A172 (cell line): ENCODE measurements around the gene POLE. TPM values are rescaled to one million over a fixed set of nuclear protein-coding genes. Genes with fewer than 3 reads are reported as not detected.
A peak's percentile ranks its signal among the peaks of the same experiment; 100 is the strongest.
"Not testable (repeated sequence)": the region's sequence is repeated elsewhere in the genome, so short reads cannot be mapped to it uniquely, and the experiment has no call there.

ENCODE experiments used
- DNase-seq: peaks from one replicate; pipeline ENCODE4 v3.0.0-alpha.2; 2015; ENCODE audit warnings: low spot score
- total RNA-seq: library from RNA; depleted of rRNA; stranded (reverse); fragments of >200 nt; shearing (Covaris generic); gene quantifications from 2 replicates; pipeline ENCODE4 v1.2.3, GENCODE V29; 2014

POLE gene
- total RNA-seq, 1 experiment from 2014 or later = 25.6 TPM

DNA sequence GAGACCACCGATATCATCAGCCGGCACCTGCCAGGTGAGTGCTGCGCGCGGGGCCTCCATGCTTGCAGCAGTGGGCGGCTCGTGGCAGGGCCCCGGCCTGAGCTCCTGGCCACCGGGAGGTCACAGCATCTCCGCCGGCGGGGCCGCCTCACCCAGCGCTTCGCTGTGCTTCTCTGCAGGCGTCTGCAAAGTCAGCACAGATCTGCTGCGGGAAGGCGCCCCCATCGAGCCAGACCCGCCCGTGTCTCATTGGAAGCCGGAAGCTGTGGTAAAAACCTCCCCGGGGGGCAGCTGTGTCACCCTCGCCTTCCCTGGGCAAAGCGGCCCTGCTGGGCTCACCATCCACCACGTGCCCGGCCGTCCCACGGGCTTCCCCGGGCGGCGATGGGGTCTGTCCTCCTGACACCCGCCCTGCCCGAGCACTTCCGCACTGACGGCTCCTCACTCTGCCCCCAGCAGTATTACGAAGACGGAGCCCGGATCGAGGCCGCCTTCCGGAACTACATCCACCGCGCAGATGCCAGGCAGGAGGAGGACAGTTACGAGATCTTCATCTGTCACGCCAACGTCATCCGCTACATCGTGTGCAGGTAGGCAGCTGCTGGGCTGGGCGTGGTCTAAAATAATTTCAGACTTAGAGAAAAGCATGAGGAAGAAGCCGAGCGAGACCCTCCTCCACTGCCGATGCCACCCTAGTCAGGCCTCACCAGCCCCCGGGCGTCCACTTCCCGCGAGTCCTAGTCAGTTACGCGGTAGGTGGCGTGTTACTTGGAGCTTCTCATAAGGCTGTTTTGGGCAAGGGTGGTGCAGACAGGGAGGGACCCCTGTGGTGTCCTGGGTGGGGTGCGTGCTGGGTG, 30.6 kb upstream of the POLE start:
- DNase-seq = peak; percentile 39

DNA sequence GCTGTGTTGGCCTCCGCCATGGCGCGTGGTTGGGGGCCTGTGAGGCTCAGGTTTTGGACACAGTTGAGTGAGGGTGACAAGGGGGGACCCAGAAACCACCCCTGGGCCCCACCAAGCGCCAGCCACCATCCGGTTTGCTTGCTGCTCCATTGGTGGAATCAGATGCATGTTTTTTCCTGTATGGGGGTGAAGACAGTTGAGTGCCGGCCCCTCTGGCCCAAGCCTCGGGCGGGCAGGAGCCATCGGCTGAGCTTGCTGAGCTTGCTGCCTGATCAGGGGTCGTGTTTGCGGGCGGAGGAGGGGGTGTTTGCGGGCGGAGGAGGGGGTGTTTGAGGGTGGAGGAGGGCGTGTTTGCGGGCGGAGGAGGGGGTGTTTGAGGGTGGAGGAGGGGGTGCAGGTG, 29.9 kb upstream of the POLE start:
- DNase-seq = no peak

DNA sequence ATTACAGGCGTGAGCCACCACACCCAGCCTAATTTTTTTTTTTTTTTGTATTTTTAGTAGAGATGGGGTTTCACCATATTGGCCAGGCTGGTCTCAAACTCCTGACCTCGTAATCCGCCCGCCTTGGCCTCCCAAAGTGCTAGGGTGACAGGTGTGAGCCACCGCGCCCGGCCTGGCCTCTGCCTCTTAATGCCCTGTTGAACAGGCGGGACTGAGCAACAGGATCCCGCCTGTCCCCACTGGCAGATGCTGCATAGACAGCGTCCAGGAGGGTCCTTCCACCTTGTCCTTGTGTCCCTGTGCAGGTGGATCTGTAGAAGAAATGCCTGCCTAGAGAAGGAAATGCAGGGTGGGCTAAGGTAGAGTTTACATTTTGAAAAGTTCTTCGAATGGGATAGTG, 29.2 kb upstream of the POLE start:
- no peak for DNase-seq

DNA sequence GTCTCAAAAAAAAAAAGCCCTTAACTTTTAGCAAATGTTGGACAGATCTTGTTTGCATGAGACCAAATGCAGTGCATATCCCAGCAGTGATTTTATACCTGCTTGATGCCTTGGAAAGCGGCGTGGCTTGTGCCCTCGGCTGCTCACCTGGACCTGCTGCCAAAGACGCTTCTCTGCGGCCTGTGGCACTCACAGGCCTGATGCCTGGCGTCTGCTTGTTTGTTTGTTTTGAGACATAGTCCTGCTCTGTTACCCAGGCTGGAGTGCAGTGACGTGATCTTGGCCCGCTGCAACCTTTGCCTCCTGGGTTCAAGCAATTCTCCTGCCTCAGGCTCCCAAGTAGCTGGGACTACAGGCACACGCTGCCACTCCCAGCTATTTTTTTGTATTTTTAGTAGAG, 28.7 kb upstream of the POLE start:
- no peak for DNase-seq

DNA sequence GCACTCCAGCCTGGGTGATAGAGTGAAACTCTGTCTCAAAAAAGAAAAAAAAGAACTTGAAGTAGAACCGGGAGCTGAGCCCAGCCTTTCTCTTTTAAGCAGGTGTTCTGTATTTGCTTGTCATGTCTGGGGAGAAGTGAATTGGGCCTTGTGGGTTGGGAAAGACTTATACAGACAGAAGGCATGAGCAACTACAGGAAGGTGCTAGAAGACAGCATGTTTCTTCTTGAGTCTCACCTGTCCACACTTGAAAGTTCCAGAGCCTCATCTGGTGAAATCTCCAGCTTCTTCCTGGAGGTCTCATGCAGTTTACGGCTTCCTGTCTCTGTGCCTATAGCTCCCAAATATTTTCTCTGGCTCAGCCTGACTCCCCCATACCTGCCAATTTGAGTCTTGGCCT, 26.0 kb upstream of the POLE start:
- no peak for DNase-seq

DNA sequence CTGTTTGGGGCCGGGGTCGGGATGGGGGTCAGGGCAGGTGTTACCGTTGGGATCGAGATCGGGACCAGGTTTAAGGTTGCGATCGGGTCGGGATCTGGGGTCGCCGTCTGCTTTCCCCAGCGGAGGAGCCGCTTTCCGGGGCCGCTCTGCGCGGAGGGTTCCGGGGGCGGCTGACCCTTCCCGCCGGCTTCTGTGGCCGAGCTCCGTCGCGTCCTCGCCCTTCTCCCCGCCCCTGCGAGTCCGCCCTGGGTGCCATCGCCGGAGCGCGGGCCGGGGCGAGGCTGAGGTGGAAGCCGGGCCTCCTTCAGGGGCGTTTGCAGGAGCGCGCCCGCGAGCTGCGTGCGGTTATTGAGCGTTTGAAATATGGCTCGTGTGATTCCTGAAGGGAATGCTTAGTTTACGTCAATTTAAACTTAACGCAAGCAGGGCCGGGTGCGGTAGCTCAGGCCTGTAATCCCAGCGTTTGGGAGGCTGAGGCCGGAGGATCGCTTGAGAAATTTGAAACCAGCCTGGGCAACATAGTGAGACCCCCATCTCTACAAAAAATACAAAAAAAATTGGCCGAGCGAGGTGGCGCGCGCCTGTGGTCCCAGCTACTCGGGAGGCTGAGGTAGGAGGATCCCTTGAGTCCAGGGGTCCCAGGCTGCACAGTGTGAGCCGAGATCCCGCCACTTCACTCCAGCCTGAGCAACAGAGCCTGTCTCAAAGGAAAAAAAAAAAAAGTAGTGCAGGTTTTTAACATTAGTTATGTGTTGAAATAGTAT, 24.1 kb upstream of the POLE start:
- no peak for DNase-seq

DNA sequence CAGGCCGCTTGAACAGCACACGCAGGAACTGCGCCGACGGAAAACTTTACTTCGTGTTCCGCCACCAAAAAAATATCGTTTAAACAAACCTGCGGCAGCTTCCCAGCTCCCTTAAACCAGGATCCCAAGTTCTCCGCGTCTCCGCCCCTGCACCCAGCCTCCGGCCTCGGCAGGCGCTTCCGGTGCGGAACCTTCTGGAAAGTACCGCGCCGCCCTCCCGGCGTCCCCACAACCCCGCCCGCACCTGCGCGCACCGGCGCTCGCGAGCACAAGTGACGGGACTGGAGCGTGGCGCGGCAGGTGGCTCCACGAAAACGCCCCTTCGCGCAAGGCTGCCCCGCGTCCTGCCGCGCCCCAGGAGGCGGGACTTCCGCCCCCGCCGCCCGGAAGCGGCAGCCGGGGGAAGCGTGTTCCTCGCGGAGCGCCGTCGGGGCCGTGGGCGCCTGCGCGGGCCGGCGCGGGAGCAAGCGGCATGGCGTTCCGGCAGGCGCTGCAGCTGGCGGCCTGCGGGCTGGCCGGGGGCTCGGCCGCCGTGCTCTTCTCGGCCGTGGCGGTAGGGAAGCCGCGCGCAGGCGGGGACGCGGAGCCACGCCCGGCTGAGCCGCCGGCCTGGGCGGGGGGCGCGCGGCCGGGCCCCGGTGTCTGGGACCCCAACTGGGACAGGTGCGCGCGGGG, 23.4 kb upstream of the POLE start, which contains the start of gene PGAM5:
Gene PGAM5, plus strand, starts transcription at position 438 of the 675 bp plus-strand sequence. Its CDS starts 35 bp downstream, at position 473.
- peak; percentile 68 for DNase-seq

DNA sequence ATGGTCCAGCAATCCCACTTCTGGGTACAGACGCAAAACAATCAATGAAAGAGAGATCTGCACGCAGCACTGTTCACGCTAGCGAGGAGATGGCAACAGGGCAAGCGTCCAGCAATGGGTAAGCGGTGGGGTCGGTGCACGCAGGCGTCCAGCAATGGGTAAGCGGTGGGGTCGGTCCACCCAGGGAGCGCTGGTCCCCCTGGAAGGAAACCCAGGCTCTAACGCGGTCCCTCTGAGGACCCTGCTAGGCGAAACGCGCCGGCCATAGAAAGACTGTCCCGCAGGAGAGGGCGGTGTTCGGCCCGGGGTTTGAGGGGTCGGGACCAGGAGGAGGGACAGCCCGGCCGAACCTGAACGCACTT, 22.9 kb upstream of the POLE start:
- no peak for DNase-seq

DNA sequence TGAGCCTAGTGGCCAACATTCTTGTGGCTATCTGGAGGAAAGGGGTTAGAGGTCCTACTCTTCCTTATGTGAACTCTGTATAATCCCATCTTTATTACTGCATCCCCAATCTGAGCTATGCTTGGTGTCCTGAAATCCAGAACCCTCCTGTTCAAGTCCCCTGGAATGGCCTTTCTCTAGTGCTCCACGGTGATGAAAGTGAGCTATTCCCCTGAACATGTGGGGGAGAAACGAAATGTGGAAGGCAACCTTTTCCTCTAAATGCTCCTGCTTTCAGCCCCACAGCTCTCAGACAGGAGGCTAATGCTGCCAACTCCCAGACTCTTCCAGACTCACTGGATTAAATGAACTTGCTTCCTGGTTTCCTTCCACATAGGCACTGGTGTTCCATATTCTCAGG, 21.0 kb upstream of the POLE start:
- no peak for DNase-seq

DNA sequence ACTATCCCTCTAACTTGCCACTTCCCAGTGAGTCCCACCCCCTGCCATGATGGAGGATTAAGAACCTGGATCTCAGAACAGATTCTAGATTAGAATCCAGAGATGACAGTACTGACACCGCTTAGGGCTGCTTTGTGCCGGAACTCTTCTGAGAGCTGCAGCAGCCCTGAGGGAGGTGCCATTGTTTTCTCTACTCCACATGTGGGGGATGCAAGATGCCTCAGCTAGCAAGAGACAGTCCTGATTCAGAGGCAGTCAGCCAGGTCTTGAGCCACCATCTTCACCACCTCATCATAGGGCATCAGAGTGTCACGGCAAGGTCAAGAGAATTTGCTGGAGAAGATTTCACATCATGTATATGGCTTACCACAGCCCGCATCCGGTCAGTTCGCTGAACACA, 20.1 kb upstream of the POLE start:
- no peak for DNase-seq

DNA sequence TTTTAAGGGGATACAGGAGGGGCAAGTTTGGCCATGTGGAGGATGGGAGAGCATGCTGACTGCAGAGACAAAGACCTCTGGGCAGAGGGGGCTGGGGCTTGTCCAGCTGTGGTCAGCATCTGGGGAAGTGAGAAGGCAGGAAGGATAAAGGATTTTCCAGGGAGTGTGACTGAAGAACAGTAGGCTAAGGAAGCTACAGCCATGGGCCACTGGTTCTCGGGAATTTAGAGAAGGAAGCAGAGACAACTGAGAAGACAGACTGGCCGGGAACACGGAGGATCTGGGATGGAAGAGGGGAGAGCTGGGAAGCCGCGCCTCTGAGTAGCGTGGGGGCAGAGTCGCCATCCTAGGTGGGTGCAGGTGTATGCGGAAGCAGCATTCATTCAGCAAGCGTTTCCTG, 16.5 kb upstream of the POLE start:
- no peak for DNase-seq

DNA sequence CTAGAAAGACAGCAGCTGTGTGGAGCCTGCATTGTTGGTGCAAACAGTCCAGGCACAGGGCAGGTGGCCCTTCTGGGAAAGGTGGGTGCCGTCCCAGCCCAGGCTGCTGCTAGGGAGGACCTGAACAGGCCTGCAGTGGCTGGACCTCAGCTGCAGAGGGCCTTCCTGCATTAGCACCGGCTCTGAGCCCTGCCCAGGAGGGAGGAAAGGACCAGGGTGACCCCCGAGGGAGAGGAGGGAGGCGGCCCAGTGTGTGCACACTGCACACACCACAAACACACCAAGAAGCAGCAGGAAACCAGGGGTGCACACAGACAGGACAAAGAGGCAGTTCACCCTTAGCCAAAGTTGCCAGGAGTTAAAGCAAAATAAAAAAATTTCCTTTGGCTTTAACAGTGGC, 15.5 kb upstream of the POLE start:
- no peak for DNase-seq

DNA sequence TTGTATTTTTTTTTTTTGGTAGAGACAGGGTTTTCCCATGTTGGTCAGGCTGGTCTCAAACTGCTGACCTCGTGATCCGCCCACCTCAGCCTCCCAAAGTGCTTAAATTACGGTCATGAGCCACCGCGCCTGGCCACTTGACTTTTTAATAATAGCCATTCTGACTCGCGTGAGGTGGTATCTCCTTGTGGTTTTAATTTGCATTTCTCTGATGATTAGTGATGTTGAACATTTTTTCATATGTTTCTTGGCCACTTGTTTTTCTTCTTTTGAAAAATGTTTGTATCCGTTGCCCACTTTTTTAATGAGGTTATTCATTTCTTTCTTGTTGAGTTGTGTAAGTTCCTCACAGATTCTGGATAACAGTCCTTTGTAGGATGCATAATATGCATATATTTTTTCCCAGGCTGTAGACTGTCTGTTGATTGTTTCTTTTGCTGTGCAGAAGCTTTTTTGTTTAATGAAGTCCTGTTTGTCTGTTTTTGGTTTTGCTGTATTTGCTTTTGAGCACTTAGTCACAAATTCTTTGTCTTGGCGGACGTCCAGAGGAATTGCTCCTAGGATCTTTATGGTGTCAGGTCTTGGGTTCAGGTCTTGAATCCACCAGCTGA, 13.2 kb upstream of the POLE start:
- peak; percentile 31 for DNase-seq

DNA sequence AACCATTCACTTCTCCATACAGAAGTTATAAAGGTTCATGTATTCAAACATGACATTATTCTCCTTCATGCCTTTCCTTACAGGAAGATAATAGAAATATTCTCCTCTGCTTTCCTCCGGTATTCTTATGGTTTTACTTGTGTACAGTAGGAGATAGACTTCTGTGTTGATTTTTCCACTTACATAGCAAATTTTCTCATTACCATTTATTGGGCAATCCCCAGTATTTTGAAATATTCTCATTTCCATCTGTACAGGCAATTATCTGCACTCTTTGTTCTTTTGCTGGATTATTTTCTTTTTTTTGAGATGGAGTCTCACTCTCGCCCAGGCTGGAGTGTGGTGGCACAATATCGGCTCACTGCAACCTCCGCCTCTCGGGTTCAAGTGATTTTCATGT, 11.2 kb upstream of the POLE start:
- DNase-seq = no peak

DNA sequence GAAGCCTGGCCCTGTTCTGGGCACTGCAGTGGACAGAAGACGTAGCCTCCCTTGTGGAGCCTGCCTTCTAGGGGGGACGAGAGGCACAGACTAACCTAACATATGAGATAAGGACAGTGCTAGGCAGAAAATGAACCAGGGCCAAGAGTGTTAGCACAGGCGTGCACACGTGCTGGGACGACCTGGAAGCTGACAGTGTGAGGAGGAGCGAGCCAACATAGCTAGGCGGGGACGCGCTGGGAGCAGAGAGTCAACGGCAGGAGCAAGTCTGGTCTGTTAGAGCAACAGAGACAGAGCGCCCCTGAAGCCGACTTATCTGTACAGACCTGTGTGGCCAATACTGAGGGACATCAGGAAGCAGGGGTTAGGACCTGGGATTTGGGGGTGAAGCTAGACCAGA, 8.3 kb upstream of the POLE start:
- no peak for DNase-seq

DNA sequence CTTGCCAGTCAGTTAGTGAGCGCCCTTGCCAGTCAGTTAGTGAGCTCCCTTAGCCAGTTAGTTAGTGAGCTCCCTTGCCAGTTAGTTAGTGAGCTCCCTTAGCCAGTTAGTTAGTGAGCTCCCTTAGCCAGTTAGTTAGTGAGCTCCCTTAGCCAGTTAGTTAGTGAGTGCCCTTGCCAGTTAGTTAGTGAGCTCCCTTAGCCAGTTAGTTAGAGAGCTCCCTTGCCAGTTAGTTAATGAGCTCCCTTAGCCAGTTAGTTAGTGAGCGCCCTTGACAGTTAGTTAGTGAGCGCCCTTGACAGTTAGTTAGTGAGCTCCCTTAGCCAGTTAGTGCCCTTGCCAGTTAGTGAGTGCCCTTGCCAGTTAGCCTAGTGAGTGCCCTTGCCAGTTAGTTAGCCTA, 7.7 kb upstream of the POLE start:
- DNase-seq = not testable (repeated sequence)

DNA sequence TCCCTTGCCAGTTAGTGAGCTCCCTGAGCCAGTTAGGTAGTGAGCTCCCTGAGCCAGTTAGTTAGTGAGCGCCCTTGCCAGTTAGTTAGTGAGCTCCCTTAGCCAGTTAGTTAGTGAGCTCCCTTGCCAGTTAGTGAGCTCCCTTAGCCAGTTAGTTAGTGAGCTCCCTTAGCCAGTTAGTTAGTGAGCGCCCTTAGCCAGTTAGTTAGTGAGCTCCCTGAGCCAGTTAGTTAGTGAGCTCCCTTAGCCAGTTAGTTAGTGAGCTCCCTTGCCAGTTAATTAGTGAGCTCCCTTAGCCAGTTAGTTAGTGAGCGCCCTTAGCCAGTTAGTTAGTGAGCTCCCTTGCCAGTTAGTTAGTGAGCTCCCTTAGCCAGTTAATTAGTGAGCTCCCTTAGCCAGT, 4.9 kb upstream of the POLE start:
- DNase-seq = not testable (repeated sequence)

DNA sequence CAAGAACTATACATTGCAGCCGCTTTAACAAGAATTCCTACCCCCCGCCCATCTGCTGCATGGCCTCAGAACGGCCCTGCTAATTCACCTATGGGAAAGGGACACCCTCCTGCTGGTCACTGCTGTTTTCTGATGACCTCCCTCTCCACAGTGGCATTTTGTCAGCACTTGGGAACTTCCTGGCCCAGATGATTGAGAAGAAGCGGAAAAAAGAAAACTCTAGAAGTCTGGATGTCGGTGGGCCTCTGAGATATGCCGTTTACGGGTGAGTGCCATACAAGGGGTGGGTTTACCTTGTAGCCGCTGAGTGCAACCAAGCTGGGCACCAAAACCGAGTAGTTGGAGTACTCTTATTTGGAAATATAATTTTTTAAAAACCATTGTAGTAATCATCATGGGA, 3.0 kb upstream of the POLE start:
- no peak for DNase-seq

DNA sequence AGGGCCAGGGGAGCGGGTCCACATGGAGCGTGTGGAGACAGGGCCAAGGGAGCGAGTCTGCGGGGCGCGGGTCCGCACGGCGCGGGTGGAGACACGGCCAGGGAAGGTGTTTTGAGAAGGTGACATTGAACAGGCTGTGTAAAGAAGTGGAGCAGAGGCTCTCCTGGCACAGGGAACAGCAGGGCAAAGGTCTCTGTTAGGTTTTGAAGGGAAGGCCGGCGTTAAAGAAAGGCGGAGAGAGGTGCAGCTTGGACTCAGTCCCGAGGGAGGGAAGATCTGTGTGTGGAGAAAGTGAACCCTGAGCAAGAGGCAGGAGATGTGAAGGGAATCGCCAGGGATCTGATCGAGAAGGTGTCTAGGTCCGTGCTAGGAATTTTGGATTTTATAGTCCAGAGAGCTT, 2.1 kb upstream of the POLE start:
- DNase-seq = no peak

DNA sequence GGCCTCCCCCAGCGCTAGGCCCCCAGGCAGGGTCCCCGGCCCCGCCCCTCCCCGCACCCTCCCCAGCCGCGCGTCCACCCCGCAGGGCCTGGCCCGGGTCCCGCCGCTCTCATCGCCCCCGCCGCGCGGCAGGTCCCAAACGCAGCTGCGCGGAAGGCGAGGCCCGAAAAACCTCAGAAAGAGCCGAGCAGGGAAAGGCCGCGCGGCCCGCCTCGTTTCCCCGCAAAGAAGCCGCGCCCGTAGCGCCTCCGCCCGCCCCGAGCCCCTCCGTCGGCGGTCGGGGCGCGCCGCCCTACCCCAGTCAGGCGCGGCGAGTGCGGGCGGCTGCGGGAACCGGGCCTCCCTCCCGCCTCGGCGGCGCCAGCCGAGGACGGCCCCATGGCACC, 324 bp downstream of the POLE start:
- DNase-seq = no peak

DNA sequence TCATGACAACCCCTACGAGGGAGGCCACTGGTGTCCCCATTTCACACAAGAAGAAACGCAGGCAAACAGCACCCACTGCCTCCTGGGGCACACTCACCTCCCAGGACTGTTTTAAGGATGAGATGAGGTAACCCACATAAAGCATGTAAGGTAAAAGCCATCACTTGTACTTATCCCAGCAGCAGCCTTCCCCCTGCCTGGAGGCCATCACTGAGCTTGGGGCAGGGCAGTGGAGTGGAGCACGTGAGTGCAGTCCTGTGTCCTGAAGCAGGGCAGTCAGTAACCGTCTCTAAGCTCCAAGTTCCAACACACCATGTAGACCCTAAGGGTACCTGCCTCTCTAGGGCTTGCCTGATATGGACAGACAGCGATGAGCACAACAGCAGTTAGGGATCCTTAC, 1.7 kb downstream of the POLE start:
- DNase-seq = no peak

DNA sequence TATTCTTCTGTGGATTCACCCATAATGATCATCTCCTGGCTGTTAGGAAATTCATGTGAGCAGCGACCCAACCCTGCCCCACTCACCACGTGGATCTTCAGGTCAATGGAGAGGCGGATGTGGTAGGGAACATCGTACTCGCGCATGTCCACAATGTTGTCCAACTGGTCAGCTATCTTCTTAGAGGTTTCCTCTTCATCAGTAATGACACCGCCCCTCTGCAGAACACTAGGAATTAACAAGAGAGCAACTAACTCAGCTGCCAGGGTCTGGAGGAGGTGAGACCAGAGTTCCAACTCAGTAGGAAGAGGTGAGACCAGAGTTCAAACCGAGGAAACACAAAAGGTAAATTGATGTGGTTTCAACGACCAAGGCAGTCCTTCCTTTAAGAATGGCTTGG, 9.7 kb downstream of the POLE start:
- DNase-seq = no peak
